ENCODE measurements around the gene RASGEF1C. TPM values are rescaled to one million over a fixed set of nuclear protein-coding genes. Genes with fewer than 3 reads are reported as not detected.

Gene RASGEF1C
- total RNA-seq, 2 donors from 2014 or later, result 0.24 TPM; not detected in 1

DNA sequence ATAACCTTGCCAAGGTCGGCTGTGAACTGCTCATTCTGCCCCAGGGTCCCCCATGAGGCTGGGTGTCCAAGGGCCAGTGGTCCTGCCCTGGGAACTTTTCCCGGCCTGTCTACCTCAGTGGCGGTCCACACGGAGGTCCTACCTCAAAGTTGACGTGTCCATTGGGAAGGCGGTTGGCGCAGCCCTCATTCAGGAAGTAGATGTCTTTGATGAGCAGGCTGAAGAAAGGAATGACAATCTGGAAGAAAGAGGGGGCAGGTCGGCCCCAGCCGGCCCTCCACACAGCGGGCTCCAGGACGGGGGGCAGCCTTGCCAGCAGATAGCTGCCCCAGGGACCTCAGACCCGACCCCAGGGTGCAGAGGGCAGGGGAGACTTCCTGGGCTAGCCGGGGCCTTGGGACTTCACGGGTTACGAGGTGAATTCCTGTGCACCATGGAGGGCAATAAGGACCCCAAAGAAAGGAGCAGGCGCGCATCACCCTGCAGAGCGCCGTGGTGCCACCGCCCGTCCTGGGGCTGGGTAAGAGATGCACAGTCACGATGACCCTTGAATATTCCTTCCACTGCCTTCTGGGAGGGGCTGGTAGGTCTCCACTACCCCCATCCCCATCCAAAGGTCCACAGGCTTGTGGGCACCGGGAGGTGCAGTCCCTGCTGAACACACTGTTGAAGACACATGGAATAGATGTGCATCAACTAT, 94.6 kb downstream of the RASGEF1C start:
- intact Hi-C loops (cut with DNase I), result no loop called here
- peak; percentile 76 for DNase-seq (ENCODE audit: low spot score)

- DNase-seq (ENCODE audit: low spot score), result peak; percentile 22
- intact Hi-C loops (cut with DNase I), result no loop called here
Observed at GRCh38 chr5:180113660-180114303, 95.2 kb downstream of the RASGEF1C start.

DNA sequence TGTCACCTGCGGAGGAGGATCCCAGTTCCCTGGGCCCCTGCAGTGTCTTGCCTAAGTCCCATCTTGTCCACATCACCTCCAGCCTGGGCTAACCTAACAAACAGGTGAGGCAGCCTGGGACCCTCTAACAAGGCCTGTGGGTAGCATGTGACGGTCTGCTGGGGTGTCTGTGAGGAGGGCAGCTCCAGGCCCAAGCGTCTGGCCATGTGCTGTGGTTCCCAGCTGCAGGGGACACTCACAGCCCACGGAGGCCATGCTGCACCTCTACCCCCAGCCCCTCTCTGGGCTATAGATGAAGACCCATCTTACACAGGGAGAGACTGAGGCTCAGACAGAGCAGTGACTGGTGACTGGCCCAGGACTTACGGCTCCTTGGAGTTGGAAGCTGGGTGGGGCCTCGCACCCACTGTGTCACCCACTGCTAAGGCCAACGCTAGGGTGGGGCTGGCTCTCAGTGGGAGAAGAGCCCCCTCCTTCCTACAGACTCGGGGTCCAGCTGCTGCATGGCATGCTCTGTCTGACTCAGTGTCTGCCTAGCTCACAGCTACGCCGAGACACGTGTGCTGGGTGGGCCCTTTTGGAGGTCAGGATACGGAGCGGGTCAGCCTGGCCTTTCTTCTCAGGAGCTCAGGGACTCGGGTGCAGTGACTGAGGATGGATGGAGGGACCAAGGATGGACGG, 96.7 kb downstream of the RASGEF1C start:
- peak; percentile 60 for DNase-seq (ENCODE audit: low spot score)
- intact Hi-C loops (cut with DNase I), result no loop called here

DNA sequence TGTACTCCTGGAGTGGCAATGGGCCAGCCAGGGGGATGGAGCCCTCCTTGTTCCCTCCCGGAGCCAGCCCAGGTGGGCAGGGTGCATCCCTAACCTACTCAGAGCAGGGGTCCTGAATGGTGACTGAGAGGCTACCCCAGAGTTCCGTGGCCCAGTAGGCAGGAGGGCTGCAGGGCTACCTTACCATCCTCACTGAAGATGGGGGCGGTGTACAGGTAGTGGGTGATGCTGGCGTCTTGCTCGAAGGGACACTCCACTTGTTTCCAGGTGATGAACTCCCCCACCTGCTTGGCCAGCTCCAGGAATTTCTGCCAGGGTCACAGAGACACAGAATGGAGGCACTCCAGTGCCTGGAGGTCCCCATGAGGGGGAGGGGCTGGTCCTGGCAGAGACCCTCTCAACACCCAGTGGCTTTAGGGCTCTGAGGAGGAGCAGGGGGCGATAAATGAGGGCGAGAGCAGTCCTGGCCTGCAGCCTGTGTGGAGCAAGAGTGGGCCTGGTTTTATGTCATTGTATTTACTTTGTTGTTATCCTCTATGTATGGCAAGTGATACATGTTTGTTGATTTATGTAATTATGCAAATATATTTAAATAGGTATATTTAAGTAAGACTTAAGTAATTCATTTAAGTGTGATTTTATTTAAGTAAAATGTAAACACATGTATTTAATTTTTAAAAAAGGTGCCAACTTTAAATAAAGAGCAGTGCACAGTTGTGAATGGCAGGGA, 97.6 kb downstream of the RASGEF1C start:
- peak; percentile 40 for DNase-seq (ENCODE audit: low spot score)
- intact Hi-C loops (cut with DNase I), result no loop called here

GRCh38 chr5:180109920-180110319, 99.1 kb downstream of the RASGEF1C start:
- DNase-seq (ENCODE audit: low spot score), result no peak
- intact Hi-C loops (cut with DNase I), result no loop called here

- DNase-seq (ENCODE audit: low spot score), result no peak
- intact Hi-C loops (cut with DNase I), result no loop called here
Observed at GRCh38 chr5:180107005-180107404, 102.0 kb downstream of the RASGEF1C start.

DNA sequence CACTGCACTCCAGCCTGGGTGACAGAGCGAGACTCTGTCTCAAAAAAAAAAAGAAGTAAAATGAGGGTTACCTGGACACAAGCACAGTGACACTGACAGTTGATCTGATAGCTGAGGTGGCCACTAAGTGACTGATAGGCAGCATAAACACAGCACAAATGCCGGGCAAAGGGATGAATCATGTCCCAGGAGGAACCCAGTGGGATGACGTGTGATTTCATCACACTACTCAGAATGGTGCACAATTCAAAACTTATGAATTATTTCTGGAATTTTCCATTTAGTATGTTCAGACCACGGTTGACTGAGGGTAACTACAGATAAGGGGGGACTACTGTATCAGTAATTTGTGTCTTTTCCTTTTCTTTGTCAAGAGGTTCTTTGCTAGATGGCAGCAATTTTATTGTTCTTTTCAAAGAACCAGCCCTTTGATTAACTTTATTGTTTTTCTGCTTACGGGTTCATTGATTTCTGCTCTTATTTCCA, 103.1 kb downstream of the RASGEF1C start:
- intact Hi-C loops (cut with DNase I), result no loop called here
- no peak for DNase-seq (ENCODE audit: low spot score)

GRCh38 chr5:180104168-180104530, 104.9 kb downstream of the RASGEF1C start:
- intact Hi-C loops (cut with DNase I), result no loop called here

GRCh38 chr5:180103487-180104167, 105.4 kb downstream of the RASGEF1C start:
- no peak for DNase-seq (ENCODE audit: low spot score)
- intact Hi-C loops (cut with DNase I), result no loop called here

More at GRCh38 chr5:180104168-180104530, 104.9 kb downstream of the RASGEF1C start:
- no peak for DNase-seq (ENCODE audit: low spot score)

- intact Hi-C loops (cut with DNase I), result no loop called here
- no peak for DNase-seq (ENCODE audit: low spot score)
Observed at GRCh38 chr5:180102636-180103035, 106.4 kb downstream of the RASGEF1C start.

DNA sequence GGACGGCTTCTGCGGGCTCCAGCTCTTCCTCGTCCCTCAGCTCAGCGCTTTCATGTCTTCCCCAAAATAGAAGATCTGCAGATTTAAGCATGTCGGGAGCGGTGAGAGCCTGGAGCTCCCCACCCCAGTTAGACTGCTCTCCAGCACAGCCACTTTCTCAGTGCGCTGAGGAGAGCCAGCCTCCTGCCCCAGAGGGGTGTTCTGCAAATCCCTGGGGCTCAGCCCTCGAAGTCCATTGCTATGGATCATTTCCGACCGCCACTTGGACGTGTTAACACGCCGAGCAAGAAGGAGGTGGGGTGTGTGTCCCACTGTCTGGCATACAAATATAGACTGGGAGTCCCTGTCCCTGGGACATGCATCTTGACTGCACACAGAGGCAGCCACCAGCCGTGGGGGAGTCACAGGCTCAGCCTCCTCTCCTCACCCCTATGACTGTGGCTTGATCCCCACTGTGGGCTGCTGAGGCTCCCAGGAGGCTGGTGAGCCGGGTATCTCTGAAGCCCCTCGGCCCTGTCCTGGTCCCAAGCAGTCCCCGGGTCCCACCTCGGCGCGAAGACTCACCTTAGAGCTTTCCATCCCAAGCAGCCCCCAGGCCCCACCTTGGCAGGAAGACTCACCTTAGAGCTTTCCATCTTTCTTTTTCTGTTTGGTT, 107.4 kb downstream of the RASGEF1C start:
- peak; percentile 69 for DNase-seq (ENCODE audit: low spot score)
- intact Hi-C loops (cut with DNase I), result no loop called here

DNA sequence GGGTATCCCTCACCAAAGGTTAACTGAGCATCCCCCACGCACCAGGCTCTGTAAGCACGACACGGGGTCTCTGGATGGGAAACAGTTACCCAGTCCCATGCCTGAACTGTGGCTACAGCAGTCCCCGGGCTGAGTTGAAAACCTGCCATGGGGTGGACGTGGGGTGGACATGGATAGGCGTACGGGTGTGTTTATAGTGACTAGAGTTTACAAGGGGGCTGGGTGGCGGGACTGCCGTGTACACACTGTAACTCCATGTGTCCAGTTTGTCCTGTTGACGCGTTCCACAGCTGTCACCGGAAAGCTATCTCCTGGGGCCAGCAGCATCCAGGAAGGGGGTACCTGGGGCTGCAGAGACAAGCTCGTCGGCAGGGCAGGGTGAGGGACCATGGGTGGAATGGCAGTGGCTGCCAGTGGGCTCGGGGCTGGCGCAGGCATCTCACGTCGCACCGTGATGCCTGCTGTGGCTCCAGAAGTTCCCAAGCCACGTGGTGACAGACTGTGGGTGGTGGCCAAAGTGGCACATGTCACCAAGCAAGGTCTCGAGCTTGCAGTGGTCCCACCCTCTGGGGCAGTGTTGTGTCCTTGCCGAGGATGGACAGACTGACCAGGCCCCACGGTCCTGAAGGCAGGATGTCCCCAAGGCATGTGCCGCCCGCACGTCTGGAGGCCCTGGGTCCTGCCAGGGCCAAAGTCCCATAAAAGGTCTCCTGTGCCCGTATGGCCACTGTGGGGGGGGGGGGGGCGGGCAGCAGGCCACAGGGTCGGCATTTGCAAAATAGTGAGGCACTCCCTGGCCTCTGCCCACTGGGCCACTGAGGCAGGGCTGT, 108.2 kb downstream of the RASGEF1C start:
- intact Hi-C loops (cut with DNase I), result no loop called here
- no peak for DNase-seq (ENCODE audit: low spot score)

- peak; percentile 67 for DNase-seq (ENCODE audit: low spot score)
- intact Hi-C loops (cut with DNase I), result no loop called here
Observed at GRCh38 chr5:180099733-180100611, 109.0 kb downstream of the RASGEF1C start.

DNA sequence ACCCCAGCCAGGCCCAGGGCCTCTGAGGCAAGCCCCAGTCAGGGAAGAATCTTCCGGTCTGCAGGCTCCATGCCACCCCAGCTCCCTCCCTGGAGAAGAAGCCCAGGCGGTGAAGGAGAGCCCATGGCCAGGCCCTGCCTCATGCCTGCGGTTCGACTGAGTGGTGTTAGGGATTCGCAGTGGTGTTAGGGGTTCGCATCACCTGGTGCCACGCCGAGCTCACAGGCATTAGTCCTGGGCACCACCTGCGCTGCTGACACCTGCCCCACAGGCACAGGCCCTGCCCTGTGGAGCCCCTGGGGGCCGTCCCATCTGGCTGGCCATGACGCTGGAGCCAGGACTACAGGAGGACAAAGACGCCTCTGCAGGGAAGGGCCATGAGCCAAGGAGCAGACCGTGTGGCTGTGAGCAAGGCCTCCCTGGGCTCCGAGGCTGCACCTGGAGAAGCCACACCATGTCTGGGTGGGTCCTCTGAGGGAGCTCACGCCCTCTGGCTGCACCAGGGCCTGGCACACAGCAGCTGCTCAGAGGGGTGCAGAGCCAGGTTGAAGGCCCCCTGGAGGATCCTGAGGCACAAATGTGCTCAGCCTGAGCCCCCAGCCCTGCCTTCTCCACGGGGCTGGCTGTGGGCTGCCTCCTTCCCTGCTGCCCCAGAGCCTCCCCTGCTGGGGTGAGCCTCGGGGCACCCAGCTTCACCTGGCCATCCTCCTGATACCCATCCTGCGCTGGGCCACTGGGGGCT, 109.8 kb downstream of the RASGEF1C start:
- peak; percentile 62 for DNase-seq (ENCODE audit: low spot score)
- intact Hi-C loops (cut with DNase I), result no loop called here

DNA sequence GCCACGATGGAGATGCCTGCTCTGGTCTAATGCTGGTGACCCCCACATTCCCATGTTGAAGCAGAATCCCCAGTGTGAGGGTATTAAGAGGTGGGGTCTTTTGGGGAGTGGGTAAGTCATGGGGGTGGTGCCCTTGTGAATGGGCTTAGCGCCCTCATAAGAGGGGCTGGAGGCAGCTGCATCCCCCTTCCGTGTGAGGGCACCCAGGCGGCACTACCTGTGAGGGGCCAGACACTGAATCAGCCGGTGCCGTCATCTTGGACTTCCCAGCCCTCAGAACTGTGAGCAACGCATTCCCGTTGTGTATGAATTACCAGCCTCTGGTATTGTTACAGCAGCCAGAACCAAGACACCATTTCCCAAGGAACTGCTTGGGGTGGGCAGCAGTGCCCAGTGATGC, 110.5 kb downstream of the RASGEF1C start:
- DNase-seq (ENCODE audit: low spot score), result peak; percentile 68
- intact Hi-C loops (cut with DNase I), result no loop called here

GRCh38 chr5:180097926-180098325, 111.1 kb downstream of the RASGEF1C start:
- peak; percentile 62 for DNase-seq (ENCODE audit: low spot score)
- intact Hi-C loops (cut with DNase I), result no loop called here

All from posterior vena cava (tissue), 2 donors.